Body of pancreas (tissue), 4 donors: ENCODE results near the gene CCBE1. TPM values are rescaled to one million over a fixed set of nuclear protein-coding genes. Genes with fewer than 3 reads are reported as not detected.

Source experiments
- ATAC-seq: fragments of 150-250 bp; one replicate; pipeline ENCODE4 v1.9.1; 2016
- DNase-seq, 4 donors: peaks; one replicate each; pipeline ENCODE4 v3.0.0-alpha.2; 2019
- H3K27ac ChIP-seq, 4 donors: fragments of 200-600 bp; sonication (generic); 1 replicate in 3 of 4; 2 replicates in 1 of 4; pipeline versions ENCODE4 v1.5.1 to v1.6.1; 2016 to 2019; ENCODE audit warnings: mild to moderate bottlenecking in 1 of 4, mixed read lengths in 1 of 4, moderate library complexity in 1 of 4
- H3K27me3 ChIP-seq, 2 donors: fragments of 200-600 bp; sonication (generic); one replicate each; pipeline ENCODE4 v1.6.0; 2016; ENCODE audit warnings: mild to moderate bottlenecking in 1 of 2
- H3K36me3 ChIP-seq, 2 donors: fragments of 200-600 bp; sonication (generic); replicated peaks in 1 of 2; 2 replicates each; pipeline ENCODE4 v1.5.1; 2016; ENCODE audit warnings: low read depth in 2 of 2; ENCODE audit not compliant: insufficient read depth in 1 of 2
- H3K4me1 ChIP-seq: fragments of 200-600 bp; sonication (generic); one replicate; pipeline ENCODE4 v1.6.0; 2016
- H3K4me3 ChIP-seq, 2 donors: fragments of 200-600 bp; sonication (generic); 1 replicate in 1 of 2; 2 replicates in 1 of 2; pipeline ENCODE4 v1.5.1; 2016 to 2019
- H3K9me3 ChIP-seq, 3 donors: fragments of 200-600 bp; sonication (generic); 1 replicate in 2 of 3; 2 replicates in 1 of 3; pipeline ENCODE4 v1.5.1; 2016
- CTCF ChIP-seq, 7 experiments: fragments of 450-650 bp in 4 of 7; fragments of 200-600 bp in 3 of 7; sonication (generic) in 3 of 7; IDR thresholded peaks; one replicate each; pipeline ENCODE4 v1.5.1; 2016 to 2019; ENCODE audit warnings: antibody characterized with exemption in 7 of 7
- POLR2A ChIP-seq, 3 donors: fragments of 450-650 bp; IDR thresholded peaks; one replicate each; pipeline ENCODE4 v1.6.1; 2016; ENCODE audit warnings: antibody characterized with exemption in 3 of 3, mild to moderate bottlenecking in 2 of 3
- WGBS, 2 donors: methylation state at CpG; one replicate each; pipeline ENCODE4 v1.1.5; 2017; 5-methylcytosine and 5-hydroxymethylcytosine counted together
- intact Hi-C: fragments of 100-400 bp; cut with DNase I; formaldehyde crosslinking; loops from one replicate; pipeline ENCODE4 v1.15.1; 2023
- total RNA-seq, 2 donors: library from RNA; depleted of rRNA; stranded (reverse); fragments of >200 nt; gene quantifications; one replicate each; pipeline ENCODE4 v1.1.0, GENCODE V29; 2016

Gene CCBE1
- total RNA-seq, 2 donors from 2014 or later: 0.99 to 4.4 TPM

GRCh38 chr18:59674186-59674902, 22.9 kb downstream of the CCBE1 start:
- DNase-seq: no peak
- no peak overlapping the region for H3K27ac ChIP-seq
- no peaks in the 10 kb centered on the region for H3K4me1 ChIP-seq
- no peaks in the 10 kb centered on the region for H3K27me3 ChIP-seq
- 65 to 68% methylated on average over 6 of the region's 6 CpGs for WGBS, 2 donors
- no peak overlapping the region for H3K4me3 ChIP-seq
- H3K9me3 ChIP-seq: no peaks in the 10 kb centered on the region
- no peak for ATAC-seq
- intact Hi-C loops: no loop called here
- TF ChIP-seq CTCF (IDR thresholded peaks at IDR 0.05) (no peak), POLR2A (IDR thresholded peaks at IDR 0.05) (no peak)
- H3K36me3 ChIP-seq: no peaks in the 10 kb centered on the region

GRCh38 chr18:59672235-59672711, 24.9 kb downstream of the CCBE1 start:
- Histone ChIP-seq H3K9me3 (no peaks in the 10 kb centered on the region), H3K27me3 (no peaks in the 10 kb centered on the region), H3K4me1 (no peaks in the 10 kb centered on the region), H3K36me3 (no peaks in the 10 kb centered on the region), H3K4me3 (no peak overlapping the region), H3K27ac (no peak overlapping the region)
- DNase-seq (no peak), ATAC-seq (peak; percentile 42)
- intact Hi-C loops: no loop called here
- WGBS, 2 donors: 44 to 57% methylated on average over 1 of the region's 1 CpG
- TF ChIP-seq CTCF (IDR thresholded peaks at IDR 0.05) (no peak), POLR2A (IDR thresholded peaks at IDR 0.05) (no peak)

- Histone ChIP-seq H3K36me3 (no peaks in the 10 kb centered on the region), H3K27me3 (no peaks in the 10 kb centered on the region), H3K27ac (no peak overlapping the region), H3K9me3 (no peaks in the 10 kb centered on the region), H3K4me3 (no peak overlapping the region), H3K4me1 (no peaks in the 10 kb centered on the region)
- TF ChIP-seq CTCF (IDR thresholded peaks at IDR 0.05) (no peak), POLR2A (IDR thresholded peaks at IDR 0.05) (no peak)
- DNase-seq (no peak), ATAC-seq (no peak)
- intact Hi-C loops: no loop called here
- WGBS, 2 donors: 32 to 38% methylated on average over 1 of the region's 1 CpG
Observed at GRCh38 chr18:59671551-59671950, 25.7 kb downstream of the CCBE1 start.

GRCh38 chr18:59669872-59670657, 27.2 kb downstream of the CCBE1 start:
- no peaks in the 10 kb centered on the region for H3K9me3 ChIP-seq
- 71 to 76% methylated on average over 6 of the region's 6 CpGs for WGBS, 2 donors
- intact Hi-C loops: no loop called here
- ATAC-seq: no peak
- H3K4me1 ChIP-seq: no peaks in the 10 kb centered on the region
- H3K27ac ChIP-seq: no peak overlapping the region
- no peaks in the 10 kb centered on the region for H3K36me3 ChIP-seq
- H3K27me3 ChIP-seq: no peaks in the 10 kb centered on the region
- TF ChIP-seq CTCF (IDR thresholded peaks at IDR 0.05): no peak
- no peak for TF ChIP-seq POLR2A (IDR thresholded peaks at IDR 0.05)
- no peak overlapping the region for H3K4me3 ChIP-seq
- no peak for DNase-seq
